CD1c-positive myeloid dendritic cell (primary cell): ENCODE measurements around the gene RAI1.
"Not testable (repeated sequence)": the region's sequence is repeated elsewhere in the genome, so short reads cannot be mapped to it uniquely, and the experiment has no call there.

Source experiments
- DNase-seq: peaks from one replicate; pipeline ENCODE4 v3.0.0-alpha.2; 2016; ENCODE audit errors: extremely low spot score

The RAI1 gene

GRCh38 chr17:17798573-17799255, 117.5 kb downstream of the RAI1 start:
- DNase-seq: no peak

- DNase-seq: no peak
These were observed 119.3 kb downstream of the RAI1 start for GRCh38 chr17:17800504-17801021.

- no peak for DNase-seq
These were observed 120.7 kb downstream of the RAI1 start for GRCh38 chr17:17801800-17802481.

- no peak for DNase-seq
These were observed 122.7 kb downstream of the RAI1 start for GRCh38 chr17:17804007-17804406.

- no peak for DNase-seq
These were observed 124.3 kb downstream of the RAI1 start for GRCh38 chr17:17805575-17805974.

GRCh38 chr17:17806035-17806434, 124.8 kb downstream of the RAI1 start:
- no peak for DNase-seq

GRCh38 chr17:17806611-17807274, 125.5 kb downstream of the RAI1 start:
- no peak for DNase-seq

GRCh38 chr17:17807440-17807839, 126.2 kb downstream of the RAI1 start:
- no peak for DNase-seq

- DNase-seq: not testable (repeated sequence)
These were observed 126.9 kb downstream of the RAI1 start for GRCh38 chr17:17808200-17808599.

GRCh38 chr17:17808706-17809432, 127.6 kb downstream of the RAI1 start:
- no peak for DNase-seq

GRCh38 chr17:17809531-17810083, 128.3 kb downstream of the RAI1 start:
- no peak for DNase-seq

GRCh38 chr17:17810084-17810894, 129.0 kb downstream of the RAI1 start:
- no peak for DNase-seq

GRCh38 chr17:17810895-17811248, 129.6 kb downstream of the RAI1 start:
- DNase-seq: no peak

GRCh38 chr17:17811381-17812210, 130.3 kb downstream of the RAI1 start:
- DNase-seq: no peak

GRCh38 chr17:17812211-17813054, 131.2 kb downstream of the RAI1 start:
- DNase-seq: peak; percentile 68

- no peak for DNase-seq
These were observed 131.9 kb downstream of the RAI1 start for GRCh38 chr17:17813055-17813724.

- no peak for DNase-seq
These were observed 132.5 kb downstream of the RAI1 start for GRCh38 chr17:17813725-17814095.
